GM19043 (cell line): ENCODE measurements around the gene LAMC3.
"Not testable (repeated sequence)": the region's sequence is repeated elsewhere in the genome, so short reads cannot be mapped to it uniquely, and the experiment has no call there.

Experiments
- ATAC-seq: cut with Tn5 transposase; IDR thresholded peaks from one replicate; pipeline ENCODE4 v1.9.1; 2021; ENCODE audit warnings: low read depth; ENCODE audit not compliant: unreplicated experiment

LAMC3 gene

DNA sequence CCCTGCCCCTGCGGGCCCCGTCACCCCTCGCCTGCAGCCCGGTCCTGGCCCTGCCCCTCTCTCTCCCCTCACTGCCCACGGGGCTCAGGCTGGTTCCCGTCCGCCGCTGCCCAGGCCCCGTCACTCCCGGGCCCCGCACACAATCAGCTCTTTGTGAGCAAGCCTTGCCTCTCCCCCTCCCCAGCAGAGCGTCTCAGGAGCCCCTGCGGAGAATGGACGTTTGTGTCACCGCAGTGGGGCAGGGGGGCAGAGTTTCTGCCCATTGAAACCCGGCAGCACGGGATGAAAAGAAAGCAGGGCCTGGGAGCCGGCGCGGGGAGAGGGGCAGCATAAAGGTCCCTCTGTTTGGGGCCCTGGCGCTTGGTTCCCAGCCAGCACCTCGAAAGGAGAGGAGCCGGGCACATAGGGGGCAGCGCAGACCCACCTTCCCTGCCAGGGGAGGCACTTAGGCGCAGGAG, 102.9 kb downstream of the LAMC3 start:
- ATAC-seq = no peak

DNA sequence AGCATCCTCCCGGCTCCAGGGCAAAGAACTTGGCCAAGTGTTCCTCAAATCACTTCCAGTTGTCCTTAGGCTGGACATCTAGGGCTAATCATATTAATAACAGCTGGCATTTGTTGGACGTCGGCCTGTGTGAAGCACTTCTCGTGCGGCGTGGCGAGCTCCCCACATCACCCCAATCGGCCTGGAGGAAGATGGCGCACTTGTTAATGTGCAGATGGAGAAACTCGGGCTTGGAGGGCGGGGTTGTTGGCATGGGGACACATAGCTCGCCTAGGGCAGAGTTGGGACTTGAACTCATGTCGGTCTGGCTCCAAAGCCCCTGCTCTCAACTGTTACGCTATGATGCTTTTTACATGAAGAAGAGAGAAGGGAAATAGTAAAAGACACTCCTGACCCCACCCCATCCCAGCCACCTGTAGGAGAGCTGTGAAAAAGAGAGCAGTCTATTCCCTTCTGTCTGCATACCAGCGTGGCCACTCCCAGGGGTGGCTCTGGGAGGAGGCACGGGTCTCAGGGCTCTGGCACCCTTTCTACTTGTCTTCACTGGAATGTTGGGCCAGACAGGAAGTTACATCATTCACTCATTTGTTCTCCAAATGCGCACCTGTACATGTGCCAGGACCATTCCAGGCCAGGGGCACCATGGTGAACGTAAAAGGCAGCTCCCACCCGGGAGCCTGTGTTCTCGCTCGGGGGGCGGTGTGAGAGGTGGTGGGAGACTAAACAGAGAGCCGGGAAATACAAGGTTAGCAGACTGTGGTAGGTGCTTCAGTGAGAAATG, 103.6 kb downstream of the LAMC3 start:
- ATAC-seq = no peak

DNA sequence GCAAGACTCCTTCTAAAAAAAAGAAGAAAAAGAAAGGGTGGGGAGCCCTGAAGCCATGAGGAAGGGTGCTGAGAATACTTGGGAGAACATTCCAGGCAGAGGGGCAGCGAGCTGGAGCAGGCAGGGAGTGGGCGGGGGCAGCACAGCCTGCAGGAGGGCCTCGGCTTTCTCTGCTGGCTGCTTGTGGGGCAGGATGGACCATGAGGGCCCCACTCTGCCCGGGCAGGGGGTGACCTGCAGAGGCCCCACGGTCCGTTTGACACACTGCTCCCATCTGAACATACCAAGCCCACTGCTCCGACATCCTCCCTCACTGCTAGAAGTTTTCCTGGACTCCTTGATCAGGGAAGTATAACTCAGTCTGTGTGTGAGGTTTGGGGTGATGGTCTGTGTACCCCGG, 104.7 kb downstream of the LAMC3 start:
- no peak for ATAC-seq

- ATAC-seq = no peak
Observed at GRCh38 chr9:131114084-131114535, 105.1 kb downstream of the LAMC3 start.

DNA sequence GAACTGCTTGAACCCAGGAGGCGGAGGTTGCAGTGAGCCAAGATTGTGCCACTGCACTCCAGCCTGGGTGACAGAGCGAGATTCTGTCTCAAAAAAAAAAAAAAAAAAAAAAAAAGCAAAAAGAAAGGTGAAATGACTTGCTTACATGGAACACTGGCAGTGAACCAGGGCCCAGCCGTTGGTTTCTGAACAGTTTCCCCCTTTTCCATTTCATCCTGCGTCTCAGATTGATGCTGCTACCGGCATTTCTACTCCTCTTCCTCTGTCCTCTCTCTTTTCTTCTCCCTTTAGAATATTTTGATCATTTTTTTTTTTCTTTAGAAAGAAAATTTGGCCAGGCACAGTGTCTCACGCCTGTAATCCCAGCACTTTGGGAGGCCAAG, 106.4 kb downstream of the LAMC3 start:
- not testable (repeated sequence) for ATAC-seq

- ATAC-seq = no peak
Observed at GRCh38 chr9:131116281-131117120, 107.5 kb downstream of the LAMC3 start.

DNA sequence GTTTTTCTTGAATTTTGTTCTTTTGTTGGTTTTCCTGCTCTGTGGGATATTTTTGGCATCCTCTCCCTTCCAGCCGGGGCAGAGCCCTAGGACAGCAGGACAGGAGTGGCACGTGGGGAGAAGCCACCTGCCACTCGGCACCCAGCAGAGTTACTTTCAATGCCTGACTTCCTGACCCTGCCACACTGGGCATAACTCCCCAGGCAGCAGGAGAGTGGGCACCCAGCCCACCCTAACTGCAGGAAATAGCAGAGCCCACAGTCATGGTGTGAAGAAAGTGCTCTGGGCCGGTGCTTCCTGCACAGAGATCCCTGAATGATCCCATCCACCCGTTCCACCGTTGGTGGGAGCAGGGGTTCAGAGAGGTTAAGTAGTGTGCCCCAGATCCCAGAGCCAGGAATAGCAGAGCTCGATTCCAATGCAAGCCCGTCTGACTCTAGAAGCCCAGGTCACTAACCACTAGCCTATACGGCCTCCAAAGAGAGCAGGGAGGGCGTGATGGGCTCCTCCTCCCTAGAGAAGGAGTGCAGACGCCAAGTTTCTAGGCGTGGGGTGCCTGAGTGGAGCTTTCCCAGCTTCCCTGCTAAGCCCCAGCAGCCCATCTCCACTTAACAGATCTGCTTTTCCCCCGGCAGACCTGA, 108.3 kb downstream of the LAMC3 start:
- ATAC-seq = no peak

DNA sequence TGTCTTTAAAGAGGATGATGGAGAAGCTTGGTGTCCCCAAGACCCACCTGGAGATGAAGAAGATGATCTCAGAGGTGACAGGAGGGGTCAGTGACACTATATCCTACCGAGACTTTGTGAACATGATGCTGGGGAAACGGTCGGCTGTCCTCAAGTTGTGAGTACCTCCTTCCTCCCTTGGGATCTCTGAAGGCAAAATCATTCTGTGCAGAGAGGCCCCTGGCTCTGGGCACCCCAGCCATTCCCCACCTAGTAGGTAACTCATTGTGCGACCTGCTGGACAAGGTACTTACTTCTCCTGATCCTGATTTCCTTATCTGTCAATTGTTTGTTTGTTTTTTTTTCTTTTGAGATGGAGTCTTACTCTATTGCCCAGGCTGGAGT, 108.8 kb downstream of the LAMC3 start:
- ATAC-seq = no peak

- no peak for ATAC-seq
Observed at GRCh38 chr9:131119600-131119999, 110.6 kb downstream of the LAMC3 start.

- ATAC-seq = no peak
Observed at GRCh38 chr9:131120620-131121228, 111.8 kb downstream of the LAMC3 start.

GRCh38 chr9:131121346-131121745, 112.4 kb downstream of the LAMC3 start:
- ATAC-seq = no peak

DNA sequence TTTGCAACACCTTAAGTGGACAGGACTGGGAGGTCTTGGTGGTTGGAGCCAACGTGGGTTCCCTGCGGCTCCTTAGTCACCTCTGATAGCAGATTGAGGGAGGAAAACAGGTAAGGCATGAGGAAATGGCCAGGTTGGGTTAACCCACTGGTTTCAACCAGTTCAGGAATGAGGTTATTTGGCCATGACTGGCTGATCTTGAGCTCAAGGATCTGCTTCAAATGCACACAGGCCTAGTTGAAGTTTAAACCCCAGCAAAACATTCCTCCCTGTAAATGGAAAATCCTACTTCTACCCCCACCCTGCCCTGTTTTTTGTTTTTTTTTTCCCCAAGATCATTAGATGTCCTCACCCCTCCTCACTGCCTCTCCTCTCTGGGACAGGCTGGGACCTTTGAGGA, 113.2 kb downstream of the LAMC3 start:
- ATAC-seq = no peak

GRCh38 chr9:131125038-131125287, 116.0 kb downstream of the LAMC3 start:
- ATAC-seq = no peak

DNA sequence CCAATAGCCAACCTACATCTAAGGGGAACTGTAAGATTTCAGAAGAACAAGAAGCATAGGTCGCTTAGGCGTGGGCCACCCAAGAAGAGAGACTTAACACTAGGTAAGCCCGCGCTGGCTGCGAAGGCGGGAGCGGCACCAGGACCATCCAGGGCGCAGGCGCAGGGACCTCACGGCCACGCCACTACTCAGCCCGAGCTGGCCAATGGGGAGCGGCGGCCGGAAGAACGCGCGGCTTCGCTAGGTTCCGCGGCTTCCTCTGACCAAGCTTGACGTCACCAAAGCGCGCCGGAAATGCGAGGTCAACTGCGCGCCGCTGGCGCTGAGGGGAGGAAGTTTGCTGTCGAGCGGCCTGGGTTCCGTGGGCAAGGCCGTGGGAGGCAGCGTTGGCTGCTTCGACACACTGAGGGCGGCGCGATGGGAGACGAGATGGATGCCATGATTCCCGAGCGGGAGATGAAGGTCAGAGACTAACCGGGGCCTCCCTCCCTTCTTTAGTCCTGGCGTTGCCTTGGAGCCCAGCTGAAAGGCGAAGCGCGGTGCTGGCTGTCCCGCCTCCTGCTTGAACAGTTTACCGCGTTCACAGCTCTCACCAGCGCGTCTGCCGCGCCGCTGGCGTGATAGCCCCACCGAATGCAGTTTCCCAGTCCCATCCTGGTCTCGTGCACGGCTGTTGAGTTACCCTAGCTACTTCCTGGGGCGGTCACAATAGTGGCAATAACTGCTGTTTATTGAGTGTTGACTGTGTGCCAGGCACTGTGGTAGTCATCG, 116.5 kb downstream of the LAMC3 start, which contains the start of gene NUP214:
Gene NUP214 (plus strand): TSS at position 299 of the 771 bp plus-strand sequence. CDS start 119 bp downstream, at position 418.
- peak; percentile 96 for ATAC-seq

GRCh38 chr9:131126059-131126426, 117.1 kb downstream of the LAMC3 start:
- no peak for ATAC-seq

- no peak for ATAC-seq
Observed at GRCh38 chr9:131129183-131129582, 120.2 kb downstream of the LAMC3 start.

DNA sequence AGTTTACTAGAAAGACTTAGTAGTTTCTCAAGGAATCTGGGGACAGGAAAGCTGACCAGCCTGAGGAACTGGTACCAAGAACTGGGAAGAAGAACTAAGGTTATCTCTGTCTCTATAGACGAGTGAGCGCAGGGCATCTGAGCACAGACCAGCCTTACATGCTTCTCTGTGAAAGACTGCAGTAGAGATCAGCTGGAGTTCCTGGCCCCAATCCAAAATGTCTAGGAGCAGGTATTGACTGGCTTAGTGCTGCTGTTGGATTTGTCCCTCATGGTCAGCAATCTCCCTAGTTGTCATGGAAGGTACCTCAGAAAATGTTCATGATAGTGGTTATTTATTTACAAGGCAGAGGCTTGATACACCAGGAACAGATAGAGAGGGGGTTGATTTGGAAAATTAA, 129.7 kb downstream of the LAMC3 start:
- no peak for ATAC-seq

DNA sequence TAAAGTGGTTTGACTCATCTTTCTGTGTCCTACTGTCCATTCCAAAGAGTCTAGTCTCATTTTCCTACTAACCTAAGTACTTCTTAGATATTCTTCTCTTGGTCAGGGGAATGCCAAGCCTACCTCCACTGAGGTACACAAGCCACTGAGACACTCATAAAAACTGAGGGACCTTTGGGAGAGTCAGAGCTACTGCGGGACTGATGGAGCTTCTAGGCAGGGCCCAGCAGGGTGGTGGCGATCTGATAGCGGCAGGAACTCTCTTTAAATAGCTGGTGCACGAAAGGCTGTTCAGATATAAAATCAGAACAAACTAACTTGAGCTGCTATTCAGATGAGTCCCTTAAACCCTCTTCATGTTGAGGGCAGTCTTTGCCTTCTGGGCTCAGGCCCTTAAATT, 131.1 kb downstream of the LAMC3 start:
- ATAC-seq = no peak

DNA sequence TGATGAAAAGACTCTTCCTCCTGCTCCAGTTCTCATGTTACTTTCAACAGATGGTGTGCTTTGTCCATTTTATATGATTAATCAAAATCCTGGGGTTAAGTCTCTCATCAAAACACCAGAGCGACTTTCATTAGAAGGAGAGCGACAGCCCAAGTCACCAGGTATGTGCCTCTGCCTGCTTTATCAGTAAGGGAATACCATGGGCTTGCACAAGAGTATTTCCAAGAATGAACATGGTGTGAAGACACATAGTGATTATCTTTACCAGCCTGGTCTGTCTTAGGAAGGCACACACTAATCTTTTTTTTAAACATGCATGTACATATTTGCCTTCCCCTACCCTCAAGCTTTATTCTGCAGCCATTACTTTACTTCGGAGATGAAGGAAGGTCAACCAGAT, 131.6 kb downstream of the LAMC3 start:
- ATAC-seq = no peak

DNA sequence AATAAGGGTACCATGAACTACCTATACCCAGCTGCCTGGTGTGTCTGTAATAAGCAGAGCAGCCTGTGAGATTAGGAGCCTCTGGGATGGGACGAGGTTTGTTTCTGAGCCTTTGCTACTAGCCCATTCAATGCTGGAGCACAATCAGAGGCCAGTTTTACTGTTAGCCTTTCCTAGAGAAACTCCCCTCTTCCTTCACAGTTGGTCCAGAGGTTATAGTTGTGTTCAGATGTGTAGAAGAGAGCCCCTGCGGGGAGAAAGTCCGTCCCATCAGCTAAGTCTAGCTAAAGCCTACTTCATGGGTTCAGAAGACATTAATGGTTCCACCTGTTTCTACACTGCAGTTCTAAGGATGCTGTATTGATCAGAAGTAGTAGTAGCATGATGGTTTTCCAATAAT, 133.2 kb downstream of the LAMC3 start:
- no peak for ATAC-seq
